GM12878 (cell line): ENCODE results near the gene RBP3. TPM values are rescaled to one million over a fixed set of nuclear protein-coding genes. Genes with fewer than 3 reads are reported as not detected.

Experiments
- ATAC-seq: fragments of 200-7000 bp; cut with Tn5 transposase; 3 replicates; pipeline ENCODE4 v1.9.1; 2020; ENCODE audit warnings: mild to moderate bottlenecking, moderate library complexity
- BruUV-seq: library from RNA; stranded (reverse); fragments of 400-500 nt; replicated peaks from 2 replicates; lab custom pipeline; 2021; lab: Mats Ljungman, UMichigan
- CTCF ChIA-PET: fragments of 300-600 bp; sonication (Branson Sonifier 250); formaldehyde crosslinking; extraction: SDS; loops from one replicate; lab custom pipeline; 2021; ENCODE audit warnings: inconsistent platforms; lab: Yijun Ruan, JAX
- POLR2A ChIA-PET: fragments of 350-600 bp; formaldehyde crosslinking; extraction: SDS; loops from one replicate; lab custom pipeline; 2021; ENCODE audit warnings: inconsistent platforms; lab: Charles Lee
- RAD21 ChIA-PET: fragments of 300-600 bp; sonication (Branson Sonifier 250); formaldehyde crosslinking; loops from one replicate; lab custom pipeline; 2023; ENCODE audit warnings: antibody characterized with exemption; ENCODE audit not compliant: unreplicated experiment; lab: Charles Lee
- SMC1A ChIA-PET: fragments of 300-600 bp; sonication (Branson Sonifier 250); formaldehyde crosslinking; loops from one replicate; lab custom pipeline; 2023; ENCODE audit not compliant: unreplicated experiment, uncharacterized antibody; lab: Charles Lee
- DNase-seq: peaks from one replicate; pipeline ENCODE4 v3.0.0-alpha.2; 2011; ENCODE audit warnings: low read depth, low spot score
- FAIRE-seq: peaks from 3 replicates; lab custom pipeline; 2011; peaks lifted over from hg19 to GRCh38; lab: Jason Lieb, UNC
- H2AFZ ChIP-seq: 2 replicates; pipeline ENCODE4 v1.6.0; 2011; ENCODE audit warnings: low read depth, low read length, control low read depth; ENCODE audit not compliant: control insufficient read depth
- H3K27ac ChIP-seq: 2 replicates; pipeline ENCODE4 v1.5.1; 2011; ENCODE audit warnings: control low read depth; ENCODE audit not compliant: control insufficient read depth, insufficient read depth
- H3K27me3 ChIP-seq, 2 experiments: replicated peaks in 1 of 2; 2 replicates each; pipeline versions ENCODE4 v1.6.0 to v1.6.1; 2011; ENCODE audit warnings: low read length in 1 of 2; ENCODE audit not compliant: control insufficient read depth in 2 of 2, insufficient read depth in 2 of 2
- H3K36me3 ChIP-seq, 2 experiments: 2 replicates each; pipeline ENCODE4 v1.5.1; 2011; ENCODE audit warnings: low read length in 1 of 2; ENCODE audit not compliant: control insufficient read depth in 2 of 2, insufficient read depth in 2 of 2
- H3K4me1 ChIP-seq: 2 replicates; pipeline ENCODE4 v1.6.1; 2011; ENCODE audit warnings: mild to moderate bottlenecking, low read length, moderate library complexity, mixed read lengths; ENCODE audit not compliant: control insufficient read depth, insufficient read depth
- H3K4me2 ChIP-seq: 2 replicates; pipeline ENCODE4 v1.6.0; 2011; ENCODE audit warnings: control low read depth; ENCODE audit not compliant: control insufficient read depth, insufficient read depth
- H3K4me3 ChIP-seq: fragments of 200-600 bp; sonication (generic); 2 replicates; pipeline ENCODE4 v1.5.1; 2016
- H3K79me2 ChIP-seq: 2 replicates; pipeline ENCODE4 v1.6.0; 2011; ENCODE audit warnings: low read length; ENCODE audit not compliant: control insufficient read depth, insufficient read depth
- H3K9ac ChIP-seq: 2 replicates; pipeline ENCODE4 v1.8.0; 2011; ENCODE audit warnings: low read length, control low read depth, mixed read lengths; ENCODE audit not compliant: control insufficient read depth, insufficient read depth
- H3K9me3 ChIP-seq: replicated peaks from 3 replicates; pipeline ENCODE4 v1.5.1; 2011; ENCODE audit warnings: mild to moderate bottlenecking, low read length; ENCODE audit not compliant: control insufficient read depth, insufficient read depth
- H4K20me1 ChIP-seq: 2 replicates; pipeline ENCODE4 v1.6.0; 2011; ENCODE audit not compliant: control insufficient read depth, insufficient read depth
- DPF2 ChIP-seq: fragments of 450-650 bp; IDR thresholded peaks from 2 replicates; pipeline ENCODE4 v1.6.1; 2017; ENCODE audit warnings: mild to moderate bottlenecking
- E4F1 ChIP-seq: fragments of 450-650 bp; IDR thresholded peaks from 2 replicates; pipeline ENCODE4 v1.6.1; 2018; ENCODE audit warnings: borderline replicate concordance, mild to moderate bottlenecking; ENCODE audit not compliant: partially characterized antibody
- EED ChIP-seq: sonication (generic); IDR thresholded peaks from 2 replicates; pipeline ENCODE4 v1.6.1; 2016; ENCODE audit warnings: antibody characterized with exemption, low read depth
- FOXM1 ChIP-seq: IDR thresholded peaks from 2 replicates; pipeline ENCODE4 v1.6.1; 2012; ENCODE audit warnings: low read depth, mild to moderate bottlenecking, inconsistent platforms, low read length, moderate library complexity
- PAX5 ChIP-seq: IDR thresholded peaks from 2 replicates; pipeline ENCODE4 v1.6.1; 2011; ENCODE audit warnings: low read depth, low read length, borderline replicate concordance
- RCOR1 ChIP-seq: conservative IDR thresholded peaks from 2 replicates; pipeline ENCODE4 v1.6.1; 2012; ENCODE audit warnings: low read depth, low read length, improper control_type of control experiment
- SMARCA5 ChIP-seq: fragments of 450-650 bp; IDR thresholded peaks from 2 replicates; pipeline ENCODE4 v1.6.1; 2017; ENCODE audit warnings: mild to moderate bottlenecking
- SPI1 ChIP-seq: IDR thresholded peaks from 2 replicates; pipeline ENCODE4 v1.6.1; 2011; ENCODE audit warnings: low read depth, mild to moderate bottlenecking, low read length, moderate library complexity, borderline replicate concordance; ENCODE audit not compliant: insufficient read depth
- WGBS: methylation state at CpG from one replicate; pipeline ENCODE4 v1.1.6; 2016; ENCODE audit warnings: low lambda C conversion rate; ENCODE audit not compliant: insufficient replicate concordance, insufficient coverage; ENCODE audit errors: missing lambda C conversion rate; 5-methylcytosine and 5-hydroxymethylcytosine counted together
- in situ Hi-C: fragments of 300-500 bp; cut with MboI; formaldehyde crosslinking; loops from 9 replicates; pipeline ENCODE4 v1.14.3; 2018; ENCODE audit warnings: mixed read lengths
- intact Hi-C: fragments of 100-400 bp; cut with micrococcal nuclease; formaldehyde crosslinking; loops from one replicate; pipeline ENCODE4 v1.14.2; 2022; ENCODE audit not compliant: unreplicated experiment
- polyA plus RNA-seq, 11 experiments: library from polyadenylated mRNA; depleted of rRNA in 4 of 11; unstranded in 6 of 11; stranded (reverse) in 5 of 11; fragments of >200 nt; fragmentation: Nextera tagmentation in 4 of 11; fragmentation: Illumina TruSeq in 1 of 11; extraction: Ambion mirVana in 4 of 11; extraction: Trizol in 1 of 11; gene quantifications; 1 replicate in 1 of 11; 2 replicates in 10 of 11; pipeline versions ENCODE4 v1.2.1 to v1.2.3, GENCODE V29; 2011 to 2016; ENCODE audit warnings: inconsistent platforms in 2 of 11, missing spikeins in 2 of 11, low read depth in 1 of 11
- total RNA-seq, 4 experiments: library from RNA; depleted of rRNA in 3 of 4; stranded (reverse); fragments of >200 nt in 3 of 4; fragmentation: Illumina TruSeq in 1 of 4; extraction: Trizol in 1 of 4; gene quantifications; 2 replicates each; pipeline versions ENCODE4 v1.2.1 to v1.2.3, GENCODE V29; 2013 to 2021
- TF ChIP-seq, protein P1 (sequence below): fragments of 150-350 bp; IDR thresholded peaks from 2 replicates; pipeline ENCODE4 v1.6.1; 2016; ENCODE audit warnings: low read depth, low read length

RBP3 gene
- total and polyA plus RNA-seq, 10 of the 15 experiments (the other 5 are each of a cell fraction or from before 2014, with no cell fraction given) = not detected

- in situ Hi-C loops (no loop called here), intact Hi-C loops (no loop called here)
- Histone ChIP-seq H3K9ac (no peak overlapping the region), H3K36me3 (no peaks in the 10 kb centered on the region), H3K4me1 (no peaks in the 10 kb centered on the region), H3K9me3 (no peaks in the 10 kb centered on the region), H3K79me2 (no peaks in the 10 kb centered on the region), H3K4me3 (no peak overlapping the region), H3K4me2 (no peak overlapping the region), H2AFZ (no peak overlapping the region), H4K20me1 (no peaks in the 10 kb centered on the region), H3K27ac (no peak overlapping the region), H3K27me3 (peaks cover 3 to 9% of the 10 kb centered on the region in 2 experiments; a peak in 3 of 4 replicates)
- 33% methylated on average over 49 of the region's 57 CpGs for WGBS
- FAIRE-seq (no peak), DNase-seq (no peak), ATAC-seq (no peak)
- ChIA-PET RAD21 (no interaction called here), POLR2A (no interaction called here), SMC1A (no interaction called here), CTCF (no interaction called here)
- BruUV-seq = no TSS peak
- TF ChIP-seq DPF2 (no peak), SPI1 (no peak), PAX5 (no peak), FOXM1 (no peak), E4F1 (no peak), SMARCA5 (no peak), RCOR1 (no peak), EED (no peak)
- TF ChIP-seq, protein P1, sequence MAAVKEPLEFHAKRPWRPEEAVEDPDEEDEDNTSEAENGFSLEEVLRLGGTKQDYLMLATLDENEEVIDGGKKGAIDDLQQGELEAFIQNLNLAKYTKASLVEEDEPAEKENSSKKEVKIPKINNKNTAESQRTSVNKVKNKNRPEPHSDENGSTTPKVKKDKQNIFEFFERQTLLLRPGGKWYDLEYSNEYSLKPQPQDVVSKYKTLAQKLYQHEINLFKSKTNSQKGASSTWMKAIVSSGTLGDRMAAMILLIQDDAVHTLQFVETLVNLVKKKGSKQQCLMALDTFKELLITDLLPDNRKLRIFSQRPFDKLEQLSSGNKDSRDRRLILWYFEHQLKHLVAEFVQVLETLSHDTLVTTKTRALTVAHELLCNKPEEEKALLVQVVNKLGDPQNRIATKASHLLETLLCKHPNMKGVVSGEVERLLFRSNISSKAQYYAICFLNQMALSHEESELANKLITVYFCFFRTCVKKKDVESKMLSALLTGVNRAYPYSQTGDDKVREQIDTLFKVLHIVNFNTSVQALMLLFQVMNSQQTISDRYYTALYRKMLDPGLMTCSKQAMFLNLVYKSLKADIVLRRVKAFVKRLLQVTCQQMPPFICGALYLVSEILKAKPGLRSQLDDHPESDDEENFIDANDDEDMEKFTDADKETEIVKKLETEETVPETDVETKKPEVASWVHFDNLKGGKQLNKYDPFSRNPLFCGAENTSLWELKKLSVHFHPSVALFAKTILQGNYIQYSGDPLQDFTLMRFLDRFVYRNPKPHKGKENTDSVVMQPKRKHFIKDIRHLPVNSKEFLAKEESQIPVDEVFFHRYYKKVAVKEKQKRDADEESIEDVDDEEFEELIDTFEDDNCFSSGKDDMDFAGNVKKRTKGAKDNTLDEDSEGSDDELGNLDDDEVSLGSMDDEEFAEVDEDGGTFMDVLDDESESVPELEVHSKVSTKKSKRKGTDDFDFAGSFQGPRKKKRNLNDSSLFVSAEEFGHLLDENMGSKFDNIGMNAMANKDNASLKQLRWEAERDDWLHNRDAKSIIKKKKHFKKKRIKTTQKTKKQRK = no peak
These were observed 47.7 kb upstream of the RBP3 start for GRCh38 chr10:47300429-47300931.
